GM10248 (cell line): Measurements from ENCODE around the gene MKRN2.

Experiments used
- CTCF ChIA-PET: fragments of 300-600 bp; sonication (Branson Sonifier 250); formaldehyde crosslinking; extraction: SDS; loops from one replicate; lab custom pipeline; 2021; ENCODE audit warnings: antibody characterized with exemption; lab: Yijun Ruan, JAX
- POLR2A ChIA-PET: fragments of 350-650 bp; sonication (Branson Sonifier 250); formaldehyde crosslinking; extraction: SDS; loops from one replicate; lab custom pipeline; 2020; ENCODE audit warnings: antibody characterized with exemption; lab: Yijun Ruan, JAX
- DNase-seq: peaks from one replicate; pipeline ENCODE4 v3.0.0; 2012; ENCODE audit errors: extremely low spot score
- TF ChIP-seq, protein P1 (sequence below): IDR thresholded peaks from 2 replicates; pipeline ENCODE4 v1.5.1; 2012; ENCODE audit warnings: mild to moderate bottlenecking, low read depth; ENCODE audit errors: extremely low read depth, missing control alignments, control extremely low read depth

MKRN2 gene

DNA sequence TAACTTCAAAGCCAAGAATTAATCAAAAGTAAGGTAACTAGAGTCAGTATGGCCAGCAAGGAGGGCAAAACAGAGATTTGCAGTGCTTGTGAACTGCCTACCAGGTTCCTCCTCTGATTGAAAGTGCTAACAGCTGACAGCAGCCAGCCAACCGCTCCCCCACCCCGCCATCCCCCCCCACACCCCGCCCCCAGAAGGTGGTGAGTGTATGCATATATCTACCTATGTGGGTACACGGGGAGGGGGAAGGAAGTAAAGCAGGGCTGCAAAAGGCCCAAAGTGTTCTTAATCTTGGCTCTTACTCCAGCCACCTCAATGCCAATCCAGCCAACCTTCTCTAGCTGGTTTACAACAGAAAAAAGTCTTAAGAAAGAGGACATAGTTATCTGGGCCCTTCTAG is 56.4 kb downstream of the MKRN2 start:
- no peak for DNase-seq
- TF ChIP-seq, protein P1, sequence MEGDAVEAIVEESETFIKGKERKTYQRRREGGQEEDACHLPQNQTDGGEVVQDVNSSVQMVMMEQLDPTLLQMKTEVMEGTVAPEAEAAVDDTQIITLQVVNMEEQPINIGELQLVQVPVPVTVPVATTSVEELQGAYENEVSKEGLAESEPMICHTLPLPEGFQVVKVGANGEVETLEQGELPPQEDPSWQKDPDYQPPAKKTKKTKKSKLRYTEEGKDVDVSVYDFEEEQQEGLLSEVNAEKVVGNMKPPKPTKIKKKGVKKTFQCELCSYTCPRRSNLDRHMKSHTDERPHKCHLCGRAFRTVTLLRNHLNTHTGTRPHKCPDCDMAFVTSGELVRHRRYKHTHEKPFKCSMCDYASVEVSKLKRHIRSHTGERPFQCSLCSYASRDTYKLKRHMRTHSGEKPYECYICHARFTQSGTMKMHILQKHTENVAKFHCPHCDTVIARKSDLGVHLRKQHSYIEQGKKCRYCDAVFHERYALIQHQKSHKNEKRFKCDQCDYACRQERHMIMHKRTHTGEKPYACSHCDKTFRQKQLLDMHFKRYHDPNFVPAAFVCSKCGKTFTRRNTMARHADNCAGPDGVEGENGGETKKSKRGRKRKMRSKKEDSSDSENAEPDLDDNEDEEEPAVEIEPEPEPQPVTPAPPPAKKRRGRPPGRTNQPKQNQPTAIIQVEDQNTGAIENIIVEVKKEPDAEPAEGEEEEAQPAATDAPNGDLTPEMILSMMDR: no peak
- ChIA-PET POLR2A (no interaction called here), CTCF (interaction anchor here (1.2 kb wide), 1 partner anchor 10 kb away, joined by 3 read pairs; no protein-coding TSS in a partner anchor)

DNA sequence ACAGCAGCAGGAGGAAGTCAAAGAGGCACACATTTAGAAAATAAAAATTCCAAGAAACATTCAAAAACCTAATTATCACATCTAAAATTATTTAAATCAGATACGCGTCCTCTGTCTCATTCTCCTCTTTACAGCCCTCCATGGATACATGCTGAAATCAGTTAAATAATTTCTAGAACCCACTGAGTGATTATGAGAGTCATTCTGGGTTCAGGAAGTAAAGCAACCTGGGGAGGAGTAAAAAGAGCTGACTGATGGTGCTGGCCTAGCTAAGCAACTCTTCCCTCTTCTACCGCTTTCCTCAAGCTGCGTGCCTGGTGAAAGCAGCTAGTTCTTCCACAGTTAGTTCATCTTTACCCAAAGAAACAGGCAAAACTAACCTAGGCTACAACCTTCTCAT is 58.4 kb downstream of the MKRN2 start:
- TF ChIP-seq, protein P1: no peak
- POLR2A ChIA-PET: no interaction called here
- CTCF ChIA-PET: interaction anchor here (0.9 to 2.3 kb wide), 7 partner anchors 11 to 92 kb away, joined by 3 to 11 read pairs (median 4); no protein-coding TSS in a partner anchor
- DNase-seq: no peak

DNA sequence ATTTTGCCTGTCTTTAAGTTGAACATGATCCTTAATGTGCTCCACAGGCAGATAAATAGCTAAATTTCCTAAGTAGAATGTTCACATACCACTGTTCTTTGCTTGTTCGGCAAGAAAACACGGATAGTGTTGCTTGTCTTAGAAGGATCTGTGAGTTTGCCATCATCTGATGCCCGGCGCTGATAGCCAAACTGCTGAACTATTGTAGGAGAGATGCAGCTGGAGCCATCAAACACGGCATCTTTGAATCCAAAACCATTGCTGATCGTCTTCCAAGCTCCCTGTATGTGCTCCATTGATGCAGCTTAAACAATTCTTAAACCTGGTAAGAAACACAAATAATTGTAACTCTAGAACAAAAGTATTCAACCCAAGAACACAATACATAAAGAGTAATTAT is 61.5 kb downstream of the MKRN2 start:
- POLR2A ChIA-PET: no interaction called here
- TF ChIP-seq, protein P1: no peak
- CTCF ChIA-PET: interaction anchor here (1.0 to 2.2 kb wide), 2 partner anchors 11 to 65 kb away, joined by 3 to 6 read pairs; no protein-coding TSS in a partner anchor
- DNase-seq: no peak

DNA sequence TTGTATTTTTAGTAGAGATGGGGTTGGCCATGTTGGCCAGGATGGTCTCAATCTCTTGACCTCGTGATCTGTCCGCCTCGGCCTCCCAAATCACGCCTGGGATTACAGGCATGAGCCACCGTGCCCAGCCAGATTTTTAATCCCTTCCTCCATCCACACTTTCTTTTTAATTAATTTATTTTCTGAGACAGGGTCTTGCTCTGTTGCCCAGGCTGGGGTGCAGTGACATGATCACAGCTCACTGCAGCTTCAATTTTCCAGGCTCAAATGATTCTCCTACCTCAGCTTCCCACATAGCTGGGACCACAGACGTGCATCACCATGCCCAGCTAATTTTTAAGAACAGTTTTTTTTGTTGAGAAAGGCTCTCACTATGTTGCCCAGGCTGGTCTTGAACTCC is 63.4 kb downstream of the MKRN2 start:
- no peak for DNase-seq
- POLR2A ChIA-PET: no interaction called here
- TF ChIP-seq, protein P1: no peak
- CTCF ChIA-PET: no interaction called here

DNA sequence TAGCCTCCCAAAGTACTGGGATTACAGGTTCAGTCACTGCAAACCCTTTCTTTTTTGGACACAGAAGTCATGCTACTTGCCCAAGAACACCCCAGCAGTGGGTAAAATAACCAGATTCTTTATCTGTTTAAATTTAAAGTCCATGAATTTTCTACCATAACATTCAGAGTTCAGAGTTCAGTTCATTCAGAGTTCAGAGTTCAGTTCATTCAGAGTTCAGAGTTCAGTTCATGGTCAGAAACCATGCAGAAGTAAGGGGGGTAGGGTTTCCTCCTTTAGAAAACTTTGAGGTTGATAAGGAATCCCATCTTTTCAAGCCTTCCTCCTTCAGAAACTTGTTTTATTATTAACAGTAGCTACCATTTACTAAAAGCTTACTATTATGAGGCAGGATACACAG is 63.8 kb downstream of the MKRN2 start:
- no peak for DNase-seq
- POLR2A ChIA-PET: no interaction called here
- CTCF ChIA-PET: no interaction called here
- TF ChIP-seq, protein P1: no peak

DNA sequence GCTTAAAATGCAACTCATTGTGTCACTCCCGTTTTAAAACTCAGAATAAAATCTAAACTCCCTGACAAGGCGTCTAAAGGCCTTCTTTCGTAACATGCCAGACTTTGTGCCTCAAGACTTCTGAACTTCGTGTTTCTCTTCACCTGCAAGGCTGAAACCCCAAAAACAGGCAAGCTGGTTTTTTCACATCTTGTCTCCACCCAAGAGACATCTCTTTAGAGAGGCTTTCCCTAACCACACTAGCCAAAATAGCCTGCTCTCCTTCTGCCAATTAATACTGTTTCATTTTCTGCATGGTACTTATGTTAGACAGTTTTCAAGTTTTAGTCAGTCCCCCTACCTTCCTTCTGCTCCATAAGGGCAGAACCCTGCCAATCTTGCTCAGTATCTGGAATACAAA is 65.4 kb downstream of the MKRN2 start:
- CTCF ChIA-PET: interaction anchor here (1.1 kb wide), 1 partner anchor 16 kb away, joined by 4 read pairs; no protein-coding TSS in a partner anchor
- TF ChIP-seq, protein P1: no peak
- POLR2A ChIA-PET: no interaction called here

More for the DNA sequence above, 65.4 kb downstream of the MKRN2 start:
- peak; percentile 31 for DNase-seq
